Osteocyte (in vitro differentiated cells): ENCODE results near the gene PARD3B. TPM values are rescaled to one million over a fixed set of nuclear protein-coding genes. Genes with fewer than 3 reads are reported as not detected.

ENCODE experiments used
- DNase-seq: peaks from one replicate; pipeline ENCODE4 v3.0.0; 2021; ENCODE audit warnings: mixed read lengths; ENCODE audit not compliant: unreplicated experiment; ENCODE audit errors: extremely low spot score
- H3K27ac Mint-ChIP-seq: one replicate; pipeline ENCODE4 v1.8.0; 2021; ENCODE audit warnings: mild to moderate bottlenecking, mixed read lengths; ENCODE audit not compliant: unreplicated experiment
- H3K27me3 Mint-ChIP-seq: one replicate; pipeline ENCODE4 v1.8.0; 2021; ENCODE audit warnings: mixed read lengths; ENCODE audit not compliant: unreplicated experiment
- H3K36me3 Mint-ChIP-seq: one replicate; pipeline ENCODE4 v1.8.0; 2021; ENCODE audit warnings: mixed read lengths; ENCODE audit not compliant: unreplicated experiment
- H3K4me1 Mint-ChIP-seq: one replicate; pipeline ENCODE4 v1.8.0; 2021; ENCODE audit warnings: mixed read lengths; ENCODE audit not compliant: unreplicated experiment
- H3K4me3 Mint-ChIP-seq: one replicate; pipeline ENCODE4 v1.8.0; 2021; ENCODE audit warnings: mild to moderate bottlenecking, moderate library complexity, mixed read lengths; ENCODE audit not compliant: unreplicated experiment
- H3K9me3 Mint-ChIP-seq: one replicate; pipeline ENCODE4 v1.8.0; 2021; ENCODE audit warnings: mixed read lengths; ENCODE audit not compliant: unreplicated experiment
- total RNA-seq: library from RNA; stranded (reverse); gene quantifications from 2 replicates; pipeline ENCODE4 v1.2.1, GENCODE V29; 2021
- TF ChIP-seq, protein P1 (sequence below): fragments of 200-600 bp; sonication (generic); IDR thresholded peaks from 2 replicates; pipeline ENCODE4 v1.5.0; 2021; ENCODE audit warnings: antibody characterized with exemption, mild to moderate bottlenecking, moderate library complexity

PARD3B gene
- total RNA-seq, 1 donor from 2014 or later = 26.7 TPM

DNA sequence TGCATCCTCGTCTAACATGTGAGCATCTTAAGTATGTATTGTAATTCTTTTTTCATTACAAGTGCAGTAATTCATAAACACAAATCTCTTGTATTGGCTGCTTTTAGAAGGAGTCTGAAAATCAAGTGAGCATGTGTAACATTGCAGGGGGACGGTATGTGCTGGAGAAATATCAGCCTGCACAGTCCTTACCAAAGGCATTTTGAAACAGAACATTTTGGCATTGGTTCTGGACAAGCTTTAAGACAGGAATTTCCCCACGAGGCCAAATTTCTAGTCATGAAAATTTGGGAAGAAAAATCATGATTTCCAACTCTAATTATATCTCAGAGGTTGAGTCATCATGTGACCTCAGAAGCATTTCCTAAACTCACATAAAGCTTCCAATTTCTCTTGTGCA, 1112.3 kb downstream of the PARD3B start:
- no peaks in the 10 kb centered on the region for H3K27me3 Mint-ChIP-seq
- H3K4me1 Mint-ChIP-seq = peaks cover 15% of the 10 kb centered on the region
- no peak for DNase-seq
- TF ChIP-seq, protein P1, sequence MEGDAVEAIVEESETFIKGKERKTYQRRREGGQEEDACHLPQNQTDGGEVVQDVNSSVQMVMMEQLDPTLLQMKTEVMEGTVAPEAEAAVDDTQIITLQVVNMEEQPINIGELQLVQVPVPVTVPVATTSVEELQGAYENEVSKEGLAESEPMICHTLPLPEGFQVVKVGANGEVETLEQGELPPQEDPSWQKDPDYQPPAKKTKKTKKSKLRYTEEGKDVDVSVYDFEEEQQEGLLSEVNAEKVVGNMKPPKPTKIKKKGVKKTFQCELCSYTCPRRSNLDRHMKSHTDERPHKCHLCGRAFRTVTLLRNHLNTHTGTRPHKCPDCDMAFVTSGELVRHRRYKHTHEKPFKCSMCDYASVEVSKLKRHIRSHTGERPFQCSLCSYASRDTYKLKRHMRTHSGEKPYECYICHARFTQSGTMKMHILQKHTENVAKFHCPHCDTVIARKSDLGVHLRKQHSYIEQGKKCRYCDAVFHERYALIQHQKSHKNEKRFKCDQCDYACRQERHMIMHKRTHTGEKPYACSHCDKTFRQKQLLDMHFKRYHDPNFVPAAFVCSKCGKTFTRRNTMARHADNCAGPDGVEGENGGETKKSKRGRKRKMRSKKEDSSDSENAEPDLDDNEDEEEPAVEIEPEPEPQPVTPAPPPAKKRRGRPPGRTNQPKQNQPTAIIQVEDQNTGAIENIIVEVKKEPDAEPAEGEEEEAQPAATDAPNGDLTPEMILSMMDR = no peak
- no peaks in the 10 kb centered on the region for H3K36me3 Mint-ChIP-seq
- H3K4me3 Mint-ChIP-seq = no peak overlapping the region
- H3K27ac Mint-ChIP-seq = no peak overlapping the region
- no peaks in the 10 kb centered on the region for H3K9me3 Mint-ChIP-seq

DNA sequence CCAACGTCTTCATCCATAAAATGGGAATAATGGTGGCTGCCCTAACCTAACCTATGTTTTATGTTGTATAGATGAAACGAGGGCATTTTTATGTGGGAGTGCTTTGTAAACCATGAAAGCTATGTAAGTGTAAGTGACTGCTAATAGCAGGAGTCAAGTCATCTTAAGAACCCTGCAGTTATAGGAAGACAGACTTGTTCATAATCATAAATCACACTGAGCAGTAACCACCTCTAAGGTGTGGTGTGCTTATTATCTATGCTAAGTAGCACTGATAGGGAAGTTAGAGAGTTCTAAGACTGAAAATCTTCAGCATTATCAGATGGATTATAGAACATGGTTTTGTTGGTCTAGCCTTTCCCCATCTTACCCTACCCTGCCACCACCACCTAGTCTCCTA, 1112.8 kb downstream of the PARD3B start:
- H3K36me3 Mint-ChIP-seq = no peaks in the 10 kb centered on the region
- no peaks in the 10 kb centered on the region for H3K9me3 Mint-ChIP-seq
- H3K4me3 Mint-ChIP-seq = no peak overlapping the region
- TF ChIP-seq, protein P1 = no peak
- DNase-seq = no peak
- H3K27ac Mint-ChIP-seq = no peak overlapping the region
- H3K27me3 Mint-ChIP-seq = no peaks in the 10 kb centered on the region
- peaks cover 15% of the 10 kb centered on the region for H3K4me1 Mint-ChIP-seq

DNA sequence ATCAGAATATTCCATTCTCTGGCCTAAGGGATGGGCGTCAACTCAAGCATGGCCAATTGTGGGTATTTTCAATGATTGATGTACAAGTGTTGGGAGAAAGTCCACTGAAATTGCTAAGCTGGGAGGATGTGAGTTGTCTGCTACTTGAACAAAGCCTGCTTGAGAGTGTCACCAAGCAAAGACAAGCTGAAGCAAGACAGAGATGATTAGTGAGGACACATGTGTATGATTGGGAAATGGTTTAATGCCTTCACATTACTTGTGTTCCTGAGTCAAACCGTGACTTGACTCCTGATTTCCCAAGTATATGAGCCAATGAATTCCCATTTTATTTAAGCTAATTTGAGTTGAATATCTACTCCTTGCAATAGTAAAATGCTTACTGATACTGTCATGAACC, 1113.3 kb downstream of the PARD3B start:
- H3K27me3 Mint-ChIP-seq = no peaks in the 10 kb centered on the region
- peaks cover 15% of the 10 kb centered on the region for H3K4me1 Mint-ChIP-seq
- H3K36me3 Mint-ChIP-seq = no peaks in the 10 kb centered on the region
- no peak overlapping the region for H3K4me3 Mint-ChIP-seq
- no peaks in the 10 kb centered on the region for H3K9me3 Mint-ChIP-seq
- no peak overlapping the region for H3K27ac Mint-ChIP-seq
- TF ChIP-seq, protein P1 = no peak
- DNase-seq = no peak

DNA sequence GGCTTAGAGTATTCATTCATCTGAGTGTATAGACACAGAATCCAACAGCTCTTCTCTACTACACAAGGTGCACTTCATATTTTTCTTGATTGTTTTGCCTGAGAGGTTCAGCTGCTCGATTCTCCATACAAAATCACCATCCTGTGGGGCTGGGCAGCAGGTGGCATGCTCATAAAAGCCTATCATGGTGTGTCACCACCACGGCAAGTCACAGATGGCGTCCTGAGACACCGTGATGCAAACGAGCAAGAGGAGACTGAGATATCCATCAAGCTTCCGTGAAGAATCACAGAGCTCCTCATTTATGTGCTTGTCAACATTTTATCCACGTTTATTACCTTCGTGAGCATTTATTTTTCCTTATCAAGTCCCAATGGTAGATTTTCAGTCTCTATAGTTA, 1114.6 kb downstream of the PARD3B start:
- Mint-ChIP-seq H3K27me3 (no peaks in the 10 kb centered on the region), H3K36me3 (no peaks in the 10 kb centered on the region), H3K27ac (no peak overlapping the region), H3K9me3 (no peaks in the 10 kb centered on the region), H3K4me3 (no peak overlapping the region), H3K4me1 (peaks cover 15% of the 10 kb centered on the region)
- no peak for DNase-seq
- TF ChIP-seq, protein P1 = no peak

DNA sequence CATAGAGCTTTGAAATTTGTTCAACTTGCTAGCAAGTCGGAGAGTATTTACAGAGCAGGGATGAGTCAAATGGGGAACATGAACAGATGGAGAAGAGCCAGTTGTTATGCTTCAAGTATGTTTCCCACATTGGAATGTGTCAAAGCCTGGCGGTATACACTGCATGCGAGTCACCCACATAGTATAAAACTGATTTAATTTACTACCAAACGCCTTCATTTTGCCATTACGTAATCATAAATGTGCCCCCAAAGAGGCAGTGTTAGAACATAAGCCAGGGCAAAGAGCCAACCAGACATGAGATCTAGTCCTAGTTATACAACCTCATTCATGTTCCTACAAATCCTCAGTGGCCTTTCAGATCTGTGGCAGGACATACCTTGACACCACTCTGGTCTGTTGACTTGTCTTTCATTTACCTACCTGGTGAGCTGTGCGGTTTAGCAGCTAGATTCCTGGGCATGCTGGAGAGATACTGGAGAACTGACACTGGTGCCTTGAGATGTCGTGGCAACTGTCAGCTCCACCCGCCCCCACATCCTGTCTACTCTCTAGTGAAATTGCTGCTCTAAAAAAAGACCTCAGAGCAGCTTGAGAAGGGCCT, 1115.3 kb downstream of the PARD3B start:
- no peak for DNase-seq
- peaks cover 15% of the 10 kb centered on the region for H3K4me1 Mint-ChIP-seq
- H3K9me3 Mint-ChIP-seq = no peaks in the 10 kb centered on the region
- H3K27me3 Mint-ChIP-seq = no peaks in the 10 kb centered on the region
- peak overlapping the region; percentile 11 for H3K4me3 Mint-ChIP-seq
- TF ChIP-seq, protein P1 = no peak
- no peaks in the 10 kb centered on the region for H3K36me3 Mint-ChIP-seq
- peak overlapping the region; percentile 55 for H3K27ac Mint-ChIP-seq
